ENCODE results near the gene DNAJB4.
"Not testable (repeated sequence)": the region's sequence is repeated elsewhere in the genome, so short reads cannot be mapped to it uniquely, and the experiment has no call there.

Gene DNAJB4

GRCh38 chr1:77990629-77991204 is 14.0 kb upstream of the DNAJB4 start:
- DNase-seq (ENCODE audit: low read depth): no peak

- no peak for DNase-seq (ENCODE audit: low read depth)
Observed at GRCh38 chr1:77991638-77992037, 13.1 kb upstream of the DNAJB4 start.

DNA sequence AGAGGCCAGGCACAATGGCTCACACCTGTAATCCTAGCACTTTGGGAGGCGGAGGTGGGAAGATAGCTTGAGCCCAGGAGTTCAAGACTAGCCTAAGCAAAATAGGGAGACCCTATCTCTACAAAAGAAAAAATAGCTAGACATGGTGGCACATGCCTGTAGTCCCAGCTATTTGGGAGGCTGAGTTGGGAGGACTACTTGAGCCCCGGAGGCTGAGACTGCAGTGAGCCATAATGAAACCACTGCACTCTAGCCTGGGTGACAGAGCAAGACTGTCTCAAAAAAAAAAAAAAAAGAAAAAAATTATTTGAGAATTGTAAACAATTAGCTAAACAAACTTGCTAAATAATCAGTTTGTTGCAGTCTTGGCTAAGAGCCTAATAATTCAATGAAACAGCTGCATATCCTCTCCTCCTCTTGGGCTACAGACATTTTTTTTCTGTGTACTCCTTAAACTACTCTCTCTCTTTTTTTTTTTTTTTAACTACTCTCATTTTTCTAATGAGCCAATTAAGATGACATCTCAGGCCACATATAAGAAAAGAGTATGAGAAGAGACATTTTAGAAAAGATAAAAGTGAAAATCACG is 10.5 kb upstream of the DNAJB4 start:
- no peak for DNase-seq (ENCODE audit: low read depth)

DNA sequence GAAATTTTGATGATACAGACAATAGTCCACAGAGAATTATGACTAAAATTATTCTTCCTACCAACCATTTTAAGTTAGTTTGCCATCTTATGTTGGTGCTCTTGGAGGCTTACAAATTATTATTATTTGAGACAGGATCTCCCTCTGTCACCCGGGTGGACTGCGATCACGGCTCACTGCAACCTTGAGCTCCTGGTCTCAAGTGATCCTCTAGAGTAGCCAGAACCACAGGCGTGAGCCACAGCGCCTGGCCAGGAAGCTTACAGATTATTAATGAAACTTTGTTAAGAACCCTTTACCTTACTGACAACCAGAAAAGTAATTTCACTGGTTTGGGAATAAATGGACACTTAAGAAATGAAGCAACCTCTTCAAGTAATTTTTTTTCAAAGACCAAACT is 8.0 kb upstream of the DNAJB4 start:
- DNase-seq (ENCODE audit: low read depth): no peak

DNA sequence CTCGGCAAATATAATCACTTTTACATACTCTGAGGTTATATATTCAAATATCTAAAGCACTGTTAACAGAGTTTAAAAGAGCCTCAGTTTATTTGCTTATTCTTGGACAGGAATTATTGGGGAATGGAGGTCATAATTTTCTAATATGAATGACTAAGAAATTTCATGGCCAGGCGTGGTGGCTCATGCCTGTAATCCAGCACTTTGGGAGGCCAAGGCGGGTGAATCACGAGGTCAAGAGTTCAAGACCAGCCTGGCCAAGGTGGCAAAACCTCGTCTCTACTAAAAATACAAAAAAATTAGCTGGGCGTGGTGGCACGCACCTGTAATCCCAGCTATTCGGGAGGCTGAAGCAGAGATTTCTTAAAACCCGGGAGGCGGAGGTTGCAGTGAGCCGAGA is 4.2 kb upstream of the DNAJB4 start:
- DNase-seq (ENCODE audit: low read depth): not testable (repeated sequence)

GRCh38 chr1:78003070-78003746 is 1.5 kb upstream of the DNAJB4 start:
- DNase-seq (ENCODE audit: low read depth): no peak

DNA sequence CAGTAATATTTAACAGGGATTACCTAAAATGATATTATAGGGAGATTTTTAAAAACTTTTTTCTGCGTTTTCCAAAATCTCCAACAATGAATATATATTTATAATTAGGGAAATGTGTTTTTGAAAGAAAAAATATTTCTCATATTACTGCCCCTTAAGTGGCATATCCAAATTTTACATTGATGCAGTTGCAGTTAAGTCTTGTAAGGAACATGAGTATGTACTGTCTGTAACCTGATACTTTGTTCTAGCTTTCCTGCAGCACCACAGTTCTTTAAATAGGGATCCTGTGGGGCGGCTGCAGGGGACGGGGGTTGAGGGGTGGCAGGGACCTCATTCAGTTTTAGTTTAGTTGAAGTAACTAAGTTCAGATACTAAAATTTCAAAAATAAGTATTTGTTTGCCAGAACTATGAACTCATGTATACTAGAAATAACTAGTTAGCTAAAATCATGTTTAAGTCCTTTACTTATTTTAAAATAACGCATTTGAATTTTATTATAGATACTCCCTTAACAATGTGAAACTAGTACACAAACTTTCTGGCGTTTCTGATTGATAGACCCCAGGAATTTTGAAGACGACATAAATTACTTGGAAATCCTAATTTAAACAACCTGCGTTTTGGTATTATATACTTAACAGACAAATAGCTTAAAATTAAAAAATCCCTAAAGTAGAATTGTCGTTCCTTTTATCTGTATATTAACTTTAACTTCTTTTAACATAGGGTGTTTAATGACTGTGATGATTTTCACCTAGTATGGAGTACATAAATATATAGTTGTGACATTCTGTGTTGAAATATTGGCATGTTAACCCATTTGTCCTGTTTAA is 639 bp upstream of the DNAJB4 start:
- no peak for DNase-seq (ENCODE audit: low read depth)

DNA sequence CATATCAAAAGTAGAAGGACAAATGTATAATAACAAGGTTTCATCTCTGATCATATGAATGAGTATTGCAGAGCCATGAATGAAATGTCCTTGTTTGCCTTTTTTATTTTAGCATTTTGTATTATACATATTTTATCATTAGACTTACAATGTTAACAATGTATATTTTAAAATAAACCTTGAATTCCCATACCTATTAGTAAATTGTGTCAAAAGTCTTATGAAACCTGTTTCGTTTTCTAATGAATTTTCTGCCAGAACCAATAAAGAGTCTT is 646 bp downstream of the DNAJB4 start:
- no peak for DNase-seq (ENCODE audit: low read depth)

DNA sequence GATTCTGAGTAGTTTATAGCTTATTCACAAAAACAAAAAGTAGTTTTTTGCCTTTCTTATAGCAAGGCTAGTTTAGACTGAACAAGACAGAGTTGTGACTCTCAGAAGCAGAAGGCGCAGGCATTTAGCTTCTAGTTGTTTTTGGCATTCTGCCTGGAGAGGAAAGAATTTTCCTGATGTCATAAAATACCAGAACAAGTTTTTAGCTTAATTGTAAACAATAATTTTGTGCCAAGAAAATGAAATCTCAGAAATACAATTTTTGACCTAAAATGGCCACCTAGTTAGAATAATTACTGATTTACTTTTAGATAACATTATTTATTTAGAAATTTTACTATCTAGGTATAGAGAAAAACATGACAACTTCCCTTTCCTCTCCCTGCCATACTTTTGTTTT is 1.0 kb downstream of the DNAJB4 start:
- no peak for DNase-seq (ENCODE audit: low read depth)

GRCh38 chr1:78006521-78006920 is 1.8 kb downstream of the DNAJB4 start:
- DNase-seq (ENCODE audit: low read depth): no peak

DNA sequence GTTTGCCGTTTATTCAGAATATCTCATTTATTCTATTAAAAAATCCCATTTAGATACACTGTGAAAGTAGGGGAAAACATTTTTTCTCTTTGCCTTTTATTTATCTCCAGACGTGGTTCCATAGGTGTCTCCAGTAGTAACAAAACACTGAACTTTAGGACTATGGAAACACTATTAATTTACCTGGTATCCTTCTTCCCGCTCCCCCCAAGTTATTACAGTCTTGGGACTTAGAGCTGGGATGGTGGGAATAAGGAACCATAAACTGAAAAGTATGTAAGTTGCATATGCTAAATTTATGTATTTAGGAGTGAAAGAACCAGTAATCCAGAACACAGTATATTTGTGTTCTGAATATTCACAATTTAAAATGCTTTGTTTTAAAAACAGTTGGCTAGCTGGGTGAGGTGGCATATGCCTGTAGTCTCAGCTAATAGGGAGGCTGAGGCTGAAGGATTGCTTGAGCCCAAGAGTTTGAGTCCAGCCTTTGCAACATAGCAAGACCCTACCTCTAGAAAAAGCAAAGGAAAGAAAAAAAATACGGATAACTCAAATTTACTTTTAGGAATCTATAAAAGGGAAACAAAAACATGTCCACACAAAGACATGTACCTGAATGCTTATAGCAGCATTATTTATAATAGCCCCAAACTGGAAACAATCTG is 3.1 kb downstream of the DNAJB4 start:
- no peak for DNase-seq (ENCODE audit: low read depth)

DNA sequence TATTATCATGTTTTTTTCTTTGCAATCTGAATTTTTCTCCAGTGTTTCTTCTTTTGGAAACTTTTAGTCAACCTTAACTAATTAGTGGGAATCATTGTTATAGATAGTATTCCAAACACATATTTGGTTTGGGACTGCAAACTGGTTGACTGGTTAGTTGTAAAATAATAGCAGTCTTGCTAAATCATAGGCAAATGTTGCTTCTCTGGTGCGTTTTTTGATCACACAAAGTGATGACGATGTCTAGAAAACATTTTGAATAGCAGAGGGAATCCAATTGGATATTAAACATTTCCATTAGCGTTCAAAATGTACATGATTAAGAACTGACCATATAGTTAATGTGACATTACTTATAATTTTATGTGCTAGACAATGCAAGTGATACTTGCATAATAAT is 4.5 kb downstream of the DNAJB4 start:
- no peak for DNase-seq (ENCODE audit: low read depth)

GRCh38 chr1:78009836-78010235 is 5.1 kb downstream of the DNAJB4 start:
- no peak for DNase-seq (ENCODE audit: low read depth)

DNA sequence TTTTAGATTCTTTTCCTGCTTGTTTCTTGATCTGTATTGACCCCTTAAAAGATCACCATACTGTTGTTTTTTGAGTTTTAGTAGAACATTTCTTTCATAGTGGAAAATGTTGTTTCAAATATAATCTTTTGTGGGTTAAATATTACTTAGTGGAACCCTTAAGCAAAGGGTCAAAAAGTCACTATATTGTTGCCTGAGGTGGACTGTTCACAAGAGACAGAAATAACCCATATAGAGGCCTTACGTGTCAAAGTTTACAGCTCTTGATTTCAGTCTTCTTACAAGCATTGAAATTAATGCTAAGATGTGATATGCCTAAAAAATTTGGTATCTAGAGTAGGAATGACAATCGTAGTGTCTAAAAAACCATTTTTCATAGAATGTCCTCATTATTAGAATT is 6.3 kb downstream of the DNAJB4 start:
- DNase-seq (ENCODE audit: low read depth): no peak

GRCh38 chr1:78015148-78015547 is 10.4 kb downstream of the DNAJB4 start:
- no peak for DNase-seq (ENCODE audit: low read depth)

DNA sequence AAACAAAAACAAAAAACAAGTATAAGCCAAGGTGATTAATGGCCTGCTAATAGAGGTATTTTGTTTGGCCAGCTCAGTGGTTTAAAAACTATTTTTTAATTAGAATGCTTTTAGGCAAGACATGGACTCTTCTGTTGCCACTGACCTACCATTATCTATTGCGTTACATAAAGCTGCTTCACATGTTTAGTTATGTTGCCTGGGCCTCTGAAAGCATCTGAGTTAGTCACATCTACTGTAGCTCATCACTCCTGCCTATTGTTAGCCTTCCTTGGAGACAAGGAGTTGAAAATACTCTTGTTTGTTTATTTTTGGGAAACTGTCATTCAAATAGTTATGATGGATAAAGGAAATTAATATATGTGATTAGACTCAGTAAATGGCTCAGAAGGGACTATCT is 14.3 kb downstream of the DNAJB4 start:
- no peak for DNase-seq (ENCODE audit: low read depth)

GRCh38 chr1:78021134-78021533 is 16.4 kb downstream of the DNAJB4 start:
- not testable (repeated sequence) for DNase-seq (ENCODE audit: low read depth)

GRCh38 chr1:78029793-78030192 is 25.1 kb downstream of the DNAJB4 start:
- no peak for DNase-seq (ENCODE audit: low read depth)

DNA sequence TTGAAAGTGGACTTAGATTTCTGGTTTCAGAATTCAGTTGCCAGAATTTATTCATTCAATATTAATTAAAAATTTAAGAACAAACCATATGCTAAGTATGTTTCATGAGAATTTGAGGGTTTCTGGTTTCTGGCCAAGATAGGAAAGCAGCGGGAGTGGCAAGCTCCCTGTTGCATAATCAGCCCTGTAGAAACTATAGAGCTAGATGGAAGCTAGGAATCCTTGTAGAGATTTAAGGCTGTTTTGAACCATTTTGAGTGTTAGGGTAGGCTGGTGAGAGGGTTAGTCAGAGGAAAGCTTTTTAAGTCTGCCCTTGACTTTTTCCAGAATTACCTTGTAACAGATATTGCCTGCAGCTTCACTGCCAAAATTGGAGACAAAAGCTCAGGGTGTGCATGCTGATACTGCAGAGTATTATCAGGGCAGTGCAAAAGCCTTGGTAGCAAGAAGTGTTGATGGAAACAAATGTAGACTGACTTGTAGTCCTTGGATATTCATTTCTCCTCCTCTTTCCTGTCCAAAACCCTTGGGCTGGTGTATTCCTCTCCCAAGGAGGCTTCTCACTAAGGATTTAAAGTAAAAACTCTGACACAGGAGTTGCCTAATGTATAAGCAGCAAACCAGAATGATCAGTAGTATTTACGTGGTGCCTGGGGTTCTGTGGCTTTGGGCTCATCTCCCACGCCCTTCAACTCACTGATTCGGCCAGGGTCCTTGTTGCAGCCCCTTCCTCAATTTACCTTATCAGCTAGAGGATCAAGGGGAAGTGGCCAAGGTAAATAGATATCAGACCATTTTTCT is 28.5 kb downstream of the DNAJB4 start:
- DNase-seq (ENCODE audit: low read depth): no peak

- no peak for DNase-seq (ENCODE audit: low read depth)
Observed at GRCh38 chr1:78033797-78034172, 29.0 kb downstream of the DNAJB4 start.

- no peak for DNase-seq (ENCODE audit: low read depth)
Observed at GRCh38 chr1:78035121-78035520, 30.4 kb downstream of the DNAJB4 start.

GRCh38 chr1:78036450-78036849 is 31.7 kb downstream of the DNAJB4 start:
- no peak for DNase-seq (ENCODE audit: low read depth)

Data from stimulated activated CD8-positive, alpha-beta memory T cell treated with anti-CD3 and anti-CD28 coated beads, Interleukin-4, amount 100 ng/mL, for 24 hours (primary cell).